GM12801 (cell line): ENCODE data around the gene KLF16.

ENCODE experiments used
- CTCF ChIP-seq: IDR thresholded peaks from one replicate; pipeline ENCODE4 v1.5.1; 2011; ENCODE audit warnings: control low read depth; ENCODE audit not compliant: insufficient read length; ENCODE audit errors: extremely low read depth

The KLF16 gene

GRCh38 chr19:1814391-1814790 is 49.0 kb downstream of the KLF16 start:
- no peak for TF ChIP-seq CTCF

GRCh38 chr19:1813192-1814182 is 49.9 kb downstream of the KLF16 start:
- no peak for TF ChIP-seq CTCF

- no peak for TF ChIP-seq CTCF
These were observed 50.8 kb downstream of the KLF16 start for GRCh38 chr19:1812426-1813191.

GRCh38 chr19:1811942-1812425 is 51.4 kb downstream of the KLF16 start, which contains the start of gene ATP8B3:
TSS of gene ATP8B3 (minus strand) at chr19:1812276. CDS start at chr19:1811736, 540 bp downstream.
- no peak for TF ChIP-seq CTCF

GRCh38 chr19:1811472-1811894 is 51.9 kb downstream of the KLF16 start:
- no peak for TF ChIP-seq CTCF

GRCh38 chr19:1810439-1811160 is 52.8 kb downstream of the KLF16 start:
- no peak for TF ChIP-seq CTCF
